Body of pancreas (tissue), 4 donors: Measurements from ENCODE around the gene ABCC4.

Source experiments
- POLR2A ChIP-seq, 3 donors: fragments of 450-650 bp; IDR thresholded peaks; one replicate each; pipeline ENCODE4 v1.6.1; 2016; ENCODE audit warnings: antibody characterized with exemption in 3 of 3, mild to moderate bottlenecking in 2 of 3
- TF ChIP-seq, protein P1 (sequence below), 7 experiments: fragments of 450-650 bp in 4 of 7; fragments of 200-600 bp in 3 of 7; sonication (generic) in 3 of 7; IDR thresholded peaks; one replicate each; pipeline ENCODE4 v1.5.1; 2016 to 2019; ENCODE audit warnings: antibody characterized with exemption in 7 of 7

DNA sequence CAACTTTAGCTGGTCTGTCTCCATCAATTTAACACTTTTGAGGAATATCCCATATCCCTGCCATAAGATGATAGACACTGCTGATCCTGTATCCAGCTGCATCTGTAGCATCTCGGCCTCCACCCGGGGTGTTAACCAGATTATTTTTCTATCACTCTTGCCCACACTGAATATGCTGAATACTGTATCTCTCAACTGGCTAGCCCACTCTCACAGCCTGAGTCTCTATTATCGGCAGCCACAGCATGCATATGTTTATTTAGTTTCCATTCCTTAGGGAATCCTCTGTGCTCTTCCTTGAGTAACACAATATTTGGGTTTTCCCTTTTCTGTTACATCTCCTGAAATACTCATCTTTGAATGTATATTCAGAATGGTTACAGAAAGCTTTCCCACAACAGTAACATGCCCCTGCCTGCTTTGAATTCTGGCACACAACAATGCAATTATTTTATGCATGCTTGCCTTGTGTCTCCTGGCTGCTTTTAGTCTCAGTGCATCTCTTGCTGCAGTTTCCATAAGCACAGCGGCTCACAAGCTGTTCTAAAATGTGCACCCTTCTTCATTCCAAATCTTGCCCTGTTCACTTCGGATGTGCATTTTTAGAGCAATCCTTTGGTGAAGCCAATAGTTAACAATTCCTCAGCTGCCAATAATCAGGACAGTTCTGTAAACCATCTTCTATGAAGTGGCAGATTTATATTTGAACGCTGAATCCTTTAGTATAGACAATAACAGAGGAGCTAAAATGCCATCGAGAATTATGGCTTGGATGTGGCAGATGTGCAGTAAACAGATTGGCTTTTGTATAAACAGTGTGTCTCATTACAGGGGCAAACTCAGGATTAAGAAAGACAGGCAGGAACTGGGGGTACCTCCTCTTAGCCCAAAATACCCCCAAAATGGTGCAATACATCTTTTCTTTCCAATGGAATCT lies 327.0 kb downstream of the ABCC4 start:
- TF ChIP-seq, protein P1, sequence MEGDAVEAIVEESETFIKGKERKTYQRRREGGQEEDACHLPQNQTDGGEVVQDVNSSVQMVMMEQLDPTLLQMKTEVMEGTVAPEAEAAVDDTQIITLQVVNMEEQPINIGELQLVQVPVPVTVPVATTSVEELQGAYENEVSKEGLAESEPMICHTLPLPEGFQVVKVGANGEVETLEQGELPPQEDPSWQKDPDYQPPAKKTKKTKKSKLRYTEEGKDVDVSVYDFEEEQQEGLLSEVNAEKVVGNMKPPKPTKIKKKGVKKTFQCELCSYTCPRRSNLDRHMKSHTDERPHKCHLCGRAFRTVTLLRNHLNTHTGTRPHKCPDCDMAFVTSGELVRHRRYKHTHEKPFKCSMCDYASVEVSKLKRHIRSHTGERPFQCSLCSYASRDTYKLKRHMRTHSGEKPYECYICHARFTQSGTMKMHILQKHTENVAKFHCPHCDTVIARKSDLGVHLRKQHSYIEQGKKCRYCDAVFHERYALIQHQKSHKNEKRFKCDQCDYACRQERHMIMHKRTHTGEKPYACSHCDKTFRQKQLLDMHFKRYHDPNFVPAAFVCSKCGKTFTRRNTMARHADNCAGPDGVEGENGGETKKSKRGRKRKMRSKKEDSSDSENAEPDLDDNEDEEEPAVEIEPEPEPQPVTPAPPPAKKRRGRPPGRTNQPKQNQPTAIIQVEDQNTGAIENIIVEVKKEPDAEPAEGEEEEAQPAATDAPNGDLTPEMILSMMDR (IDR thresholded peaks at IDR 0.05): no peak
- TF ChIP-seq POLR2A (IDR thresholded peaks at IDR 0.05): no peak
